Measurements from ENCODE around the gene ZFAND3.

GRCh38 chr6:37988127-37988526 lies 168.6 kb downstream of the ZFAND3 start:
- TF ChIP-seq EZH2 (IDR thresholded peaks at IDR 0.05; ENCODE audit: insufficient read depth, low read length) (no peak), CTCF (IDR thresholded peaks at IDR 0.05; ENCODE audit: insufficient read depth, low read depth, low read length) (no peak)

Measured in astrocyte (in vitro differentiated cells and primary cell).